Loucy (cell line): ENCODE results near the gene CDK8.

Experiments used
- H2AFZ ChIP-seq: fragments of 200-600 bp; sonication (generic); 2 replicates; pipeline ENCODE4 v1.6.0; 2016; ENCODE audit warnings: antibody characterized with exemption, mild to moderate bottlenecking, low read length, moderate library complexity
- H3F3A ChIP-seq: fragments of 200-600 bp; 2 replicates; pipeline ENCODE4 v1.6.0; 2016; ENCODE audit warnings: antibody characterized with exemption, low read depth, mild to moderate bottlenecking
- H3K27me3 ChIP-seq: fragments of 200-600 bp; sonication (generic); 2 replicates; pipeline ENCODE4 v1.6.1; 2014; ENCODE audit warnings: low read length, mild to moderate bottlenecking; ENCODE audit not compliant: insufficient read depth, poor library complexity, severe bottlenecking
- H3K36me3 ChIP-seq: fragments of 200-600 bp; sonication (generic); 2 replicates; pipeline ENCODE4 v1.6.1; 2016; ENCODE audit warnings: low read length; ENCODE audit not compliant: insufficient read depth
- H3K4me1 ChIP-seq: fragments of 200-600 bp; sonication (generic); 2 replicates; pipeline ENCODE4 v1.5.1; 2014; ENCODE audit warnings: low read length, mild to moderate bottlenecking; ENCODE audit not compliant: insufficient read depth, poor library complexity, severe bottlenecking
- H3K4me2 ChIP-seq: fragments of 200-600 bp; sonication (generic); 2 replicates; pipeline ENCODE4 v1.6.0; 2014; ENCODE audit warnings: antibody characterized with exemption, low read length, low read depth, mild to moderate bottlenecking; ENCODE audit not compliant: poor library complexity, severe bottlenecking
- H3K4me3 ChIP-seq: fragments of 200-600 bp; sonication (generic); 2 replicates; pipeline ENCODE4 v1.5.1; 2014; ENCODE audit warnings: low read length, mild to moderate bottlenecking, mixed read lengths; ENCODE audit not compliant: poor library complexity, severe bottlenecking
- H3K79me2 ChIP-seq: fragments of 200-600 bp; sonication (generic); 2 replicates; pipeline ENCODE4 v1.6.1; 2014; ENCODE audit warnings: low read length; ENCODE audit not compliant: insufficient read depth
- H3K9ac ChIP-seq: fragments of 200-600 bp; sonication (generic); 2 replicates; pipeline ENCODE4 v1.6.0; 2014; ENCODE audit warnings: mild to moderate bottlenecking, low read depth, low read length, moderate library complexity; ENCODE audit not compliant: poor library complexity, severe bottlenecking
- H3K9me2 ChIP-seq: fragments of 200-600 bp; sonication (generic); replicated peaks from 2 replicates; pipeline ENCODE4 v1.6.1; 2016; ENCODE audit warnings: low read depth, low read length, mixed read lengths
- H3K9me3 ChIP-seq: fragments of 200-600 bp; sonication (generic); 2 replicates; pipeline ENCODE4 v1.6.1; 2014; ENCODE audit warnings: mild to moderate bottlenecking, antibody characterized with exemption, low read length, low read depth; ENCODE audit not compliant: insufficient read depth
- H4K20me1 ChIP-seq: fragments of 200-600 bp; sonication (generic); 2 replicates; pipeline ENCODE4 v1.6.0; 2014; ENCODE audit warnings: antibody characterized with exemption, low read length, mild to moderate bottlenecking; ENCODE audit not compliant: insufficient read depth, poor library complexity, severe bottlenecking
- CTCF ChIP-seq: fragments of 200-600 bp; sonication (generic); conservative IDR thresholded peaks from 2 replicates; pipeline ENCODE4 v1.5.1; 2014; ENCODE audit warnings: mild to moderate bottlenecking, antibody characterized with exemption, low read length
- EZH2phosphoT487 ChIP-seq: fragments of 200-600 bp; IDR thresholded peaks from 2 replicates; pipeline ENCODE4 v1.6.1; 2018; ENCODE audit warnings: antibody characterized with exemption, mild to moderate bottlenecking, moderate library complexity, borderline replicate concordance

CDK8 gene

GRCh38 chr13:26370553-26370952 lies 116.6 kb downstream of the CDK8 start:
- TF ChIP-seq CTCF (no peak), EZH2phosphoT487 (no peak)
- Histone ChIP-seq H3K27me3 (no peaks in the 10 kb centered on the region), H3K79me2 (no peaks in the 10 kb centered on the region), H3K9me3 (no peaks in the 10 kb centered on the region), H4K20me1 (no peaks in the 10 kb centered on the region), H3K36me3 (no peaks in the 10 kb centered on the region), H3F3A (no peaks in the 10 kb centered on the region), H3K4me2 (no peak overlapping the region), H3K4me3 (no peak overlapping the region), H3K9me2 (no peaks in the 10 kb centered on the region), H2AFZ (no peak overlapping the region), H3K9ac (no peak overlapping the region), H3K4me1 (peaks cover 13% of the 10 kb centered on the region)

GRCh38 chr13:26372747-26373146 lies 118.8 kb downstream of the CDK8 start:
- Histone ChIP-seq H3K4me3 (no peak overlapping the region), H3K4me2 (peak overlapping the region; percentile 27), H3K9me2 (no peaks in the 10 kb centered on the region), H3K36me3 (no peaks in the 10 kb centered on the region), H2AFZ (no peak overlapping the region), H3K9ac (no peak overlapping the region), H3K9me3 (no peaks in the 10 kb centered on the region), H4K20me1 (no peaks in the 10 kb centered on the region), H3K79me2 (no peaks in the 10 kb centered on the region), H3F3A (no peaks in the 10 kb centered on the region), H3K27me3 (no peaks in the 10 kb centered on the region), H3K4me1 (peaks cover 17% of the 10 kb centered on the region)
- TF ChIP-seq CTCF (no peak), EZH2phosphoT487 (no peak)

- Histone ChIP-seq H3K4me3 (no peak overlapping the region), H3F3A (no peaks in the 10 kb centered on the region), H3K79me2 (no peaks in the 10 kb centered on the region), H4K20me1 (no peaks in the 10 kb centered on the region), H3K9me2 (no peaks in the 10 kb centered on the region), H3K27me3 (no peaks in the 10 kb centered on the region), H3K9me3 (no peaks in the 10 kb centered on the region), H3K4me2 (no peak overlapping the region), H3K36me3 (no peaks in the 10 kb centered on the region), H2AFZ (no peak overlapping the region), H3K9ac (no peak overlapping the region), H3K4me1 (peaks cover 17% of the 10 kb centered on the region)
- no peak for TF ChIP-seq CTCF
- TF ChIP-seq EZH2phosphoT487: no peak
Measured at GRCh38 chr13:26376430-26376829, 122.5 kb downstream of the CDK8 start.
